WTC11 (cell line): ENCODE measurements around the gene CHPF2. TPM values are rescaled to one million over a fixed set of nuclear protein-coding genes. Genes with fewer than 3 reads are reported as not detected.
A peak's percentile ranks its signal among the peaks of the same experiment; 100 is the strongest.

Experiments
- ATAC-seq: fragments of 200-7000 bp; cut with Tn5 transposase; 2 replicates; pipeline ENCODE4 v1.10.0; 2021; ENCODE audit warnings: mild to moderate bottlenecking, moderate library complexity
- CTCF ChIA-PET: fragments of 300-600 bp; sonication (Branson Sonifier 250); formaldehyde crosslinking; loops from one replicate; lab custom pipeline; 2021; ENCODE audit warnings: antibody characterized with exemption; lab: Charles Lee
- POLR2A ChIA-PET: fragments of 350-600 bp; sonication (Branson Sonifier 250); formaldehyde crosslinking; loops from one replicate; lab custom pipeline; 2021; ENCODE audit warnings: antibody characterized with exemption; lab: Charles Lee
- DNase-seq: peaks from one replicate; pipeline ENCODE4 v3.0.0; 2021; ENCODE audit warnings: low spot score
- H3K27ac Mint-ChIP-seq: 2 replicates; pipeline ENCODE4 v1.8.0; 2021; ENCODE audit warnings: mixed read lengths
- H3K27me3 Mint-ChIP-seq: 2 replicates; pipeline ENCODE4 v1.8.0; 2021; ENCODE audit warnings: low read depth, mild to moderate bottlenecking, moderate library complexity, mixed read lengths
- H3K36me3 Mint-ChIP-seq: 2 replicates; pipeline ENCODE4 v1.8.0; 2021; ENCODE audit warnings: mixed read lengths
- H3K4me1 Mint-ChIP-seq: 2 replicates; pipeline ENCODE4 v1.8.0; 2022; ENCODE audit warnings: mixed read lengths
- H3K4me3 Mint-ChIP-seq: 2 replicates; pipeline ENCODE4 v1.8.0; 2021; ENCODE audit warnings: mild to moderate bottlenecking, moderate library complexity, mixed read lengths
- H3K9me3 Mint-ChIP-seq: 2 replicates; pipeline ENCODE4 v1.8.0; 2021; ENCODE audit warnings: mixed read lengths
- ATF1 ChIP-seq: sonication (generic); formaldehyde crosslinking; IDR thresholded peaks from 2 replicates; pipeline ENCODE4 v1.8.1; 2023; ENCODE audit warnings: mild to moderate bottlenecking, moderate library complexity, missing genetic modification reagents
- CBFB ChIP-seq: sonication (generic); formaldehyde crosslinking; IDR thresholded peaks from 2 replicates; pipeline ENCODE4 v1.8.1; 2022; ENCODE audit warnings: mild to moderate bottlenecking, low read depth, missing genetic modification reagents
- FOXJ3 ChIP-seq: sonication (generic); formaldehyde crosslinking; IDR thresholded peaks from 2 replicates; pipeline ENCODE4 v1.9.0; 2021; ENCODE audit warnings: missing genetic modification reagents, mild to moderate bottlenecking, borderline replicate concordance
- FOXK1 ChIP-seq: sonication (generic); formaldehyde crosslinking; IDR thresholded peaks from 2 replicates; pipeline ENCODE4 v1.8.0; 2022; ENCODE audit warnings: mild to moderate bottlenecking, moderate library complexity, missing genetic modification reagents
- NFYB ChIP-seq: sonication (generic); formaldehyde crosslinking; conservative IDR thresholded peaks from 2 replicates; pipeline ENCODE4 v1.8.0; 2022; ENCODE audit warnings: low read depth, missing genetic modification reagents
- SMAD4 ChIP-seq: sonication (generic); formaldehyde crosslinking; IDR thresholded peaks from 2 replicates; pipeline ENCODE4 v1.8.0; 2022; ENCODE audit warnings: mild to moderate bottlenecking, missing genetic modification reagents
- TCF7 ChIP-seq: sonication (generic); formaldehyde crosslinking; IDR thresholded peaks from 2 replicates; pipeline ENCODE4 v1.8.0; 2022; ENCODE audit warnings: mild to moderate bottlenecking, low read depth, missing genetic modification reagents, moderate library complexity
- ZNF423 ChIP-seq: fragments of 250-450 bp; sonication (Bioruptor Pico); IDR thresholded peaks from 2 replicates; pipeline ENCODE4 v2.1.2; 2022; ENCODE audit warnings: mild to moderate bottlenecking, moderate library complexity
- total RNA-seq: library from RNA; stranded (reverse); gene quantifications from 3 replicates; pipeline ENCODE4 v1.2.3, GENCODE V29; 2021
- TF ChIP-seq, protein P1 (sequence below): sonication (generic); formaldehyde crosslinking; IDR thresholded peaks from 2 replicates; pipeline ENCODE4 v1.8.1; 2023; ENCODE audit warnings: mild to moderate bottlenecking, missing genetic modification reagents
- TF ChIP-seq, protein P2 (sequence below): fragments of 250-450 bp; sonication (Bioruptor Pico); IDR thresholded peaks from 2 replicates; pipeline ENCODE4 v1.9.0; 2021; ENCODE audit warnings: moderate library complexity, mild to moderate bottlenecking, inconsistent platforms, borderline replicate concordance
- TF ChIP-seq, protein P3 (sequence below): sonication (generic); formaldehyde crosslinking; IDR thresholded peaks from 2 replicates; pipeline ENCODE4 v1.8.0; 2022; ENCODE audit warnings: missing genetic modification reagents
- TF ChIP-seq, protein P4 (sequence below): sonication (generic); formaldehyde crosslinking; conservative IDR thresholded peaks from 2 replicates; pipeline ENCODE4 v1.8.1; 2022; ENCODE audit warnings: mild to moderate bottlenecking, missing genetic modification reagents
- TF ChIP-seq, protein P5 (sequence below): fragments of 250-450 bp; sonication (Bioruptor Pico); IDR thresholded peaks from 2 replicates; pipeline ENCODE4 v2.1.2; 2022; ENCODE audit warnings: mild to moderate bottlenecking, moderate library complexity
- TF ChIP-seq, protein P6 (sequence below): sonication (generic); formaldehyde crosslinking; IDR thresholded peaks from 2 replicates; pipeline ENCODE4 v1.8.1; 2022; ENCODE audit warnings: low read depth, mild to moderate bottlenecking, moderate library complexity, missing genetic modification reagents, borderline replicate concordance

Gene CHPF2
- total RNA-seq, 1 experiment from 2014 or later, result 30.7 TPM

DNA sequence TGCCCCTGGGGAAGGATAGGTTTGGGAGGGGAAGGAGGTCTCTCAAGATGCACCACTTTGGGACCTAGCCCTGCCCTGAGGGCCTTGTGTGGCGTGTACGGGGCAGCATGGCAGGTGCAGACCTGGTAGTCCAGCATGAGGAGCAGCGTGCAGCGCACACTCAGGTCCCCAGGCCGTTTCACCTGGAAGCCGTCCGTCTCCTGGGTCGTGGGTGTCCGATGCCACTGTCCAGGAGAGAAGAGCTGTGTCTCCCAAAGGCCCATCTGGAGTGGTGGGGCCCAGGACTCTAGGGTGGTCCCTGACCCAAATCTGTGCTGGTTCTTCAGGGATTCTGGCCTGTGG, 9.4 kb downstream of the CHPF2 start:
- H3K4me3 Mint-ChIP-seq, result no peak overlapping the region
- peaks cover 5% of the 10 kb centered on the region; the same call in 1 of the 2 replicates for H3K36me3 Mint-ChIP-seq
- ChIA-PET POLR2A (no interaction called here), CTCF (interaction anchor here (0.8 to 4.6 kb wide), 4 partner anchors 8 to 83 kb away, joined by 3 to 77 read pairs (median 4); partner anchors contain the start of gene CHPF2)
- TF ChIP-seq, protein P1, sequence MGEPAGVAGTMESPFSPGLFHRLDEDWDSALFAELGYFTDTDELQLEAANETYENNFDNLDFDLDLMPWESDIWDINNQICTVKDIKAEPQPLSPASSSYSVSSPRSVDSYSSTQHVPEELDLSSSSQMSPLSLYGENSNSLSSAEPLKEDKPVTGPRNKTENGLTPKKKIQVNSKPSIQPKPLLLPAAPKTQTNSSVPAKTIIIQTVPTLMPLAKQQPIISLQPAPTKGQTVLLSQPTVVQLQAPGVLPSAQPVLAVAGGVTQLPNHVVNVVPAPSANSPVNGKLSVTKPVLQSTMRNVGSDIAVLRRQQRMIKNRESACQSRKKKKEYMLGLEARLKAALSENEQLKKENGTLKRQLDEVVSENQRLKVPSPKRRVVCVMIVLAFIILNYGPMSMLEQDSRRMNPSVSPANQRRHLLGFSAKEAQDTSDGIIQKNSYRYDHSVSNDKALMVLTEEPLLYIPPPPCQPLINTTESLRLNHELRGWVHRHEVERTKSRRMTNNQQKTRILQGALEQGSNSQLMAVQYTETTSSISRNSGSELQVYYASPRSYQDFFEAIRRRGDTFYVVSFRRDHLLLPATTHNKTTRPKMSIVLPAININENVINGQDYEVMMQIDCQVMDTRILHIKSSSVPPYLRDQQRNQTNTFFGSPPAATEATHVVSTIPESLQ, result no peak
- TF ChIP-seq, protein P2, sequence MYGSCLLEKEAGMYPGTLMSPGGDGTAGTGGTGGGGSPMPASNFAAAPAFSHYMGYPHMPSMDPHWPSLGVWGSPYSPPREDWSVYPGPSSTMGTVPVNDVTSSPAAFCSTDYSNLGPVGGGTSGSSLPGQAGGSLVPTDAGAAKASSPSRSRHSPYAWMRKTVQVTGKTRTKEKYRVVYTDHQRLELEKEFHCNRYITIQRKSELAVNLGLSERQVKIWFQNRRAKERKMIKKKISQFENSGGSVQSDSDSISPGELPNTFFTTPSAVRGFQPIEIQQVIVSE (CRISPR knock-in tag), result no peak
- TF ChIP-seq, protein P3, sequence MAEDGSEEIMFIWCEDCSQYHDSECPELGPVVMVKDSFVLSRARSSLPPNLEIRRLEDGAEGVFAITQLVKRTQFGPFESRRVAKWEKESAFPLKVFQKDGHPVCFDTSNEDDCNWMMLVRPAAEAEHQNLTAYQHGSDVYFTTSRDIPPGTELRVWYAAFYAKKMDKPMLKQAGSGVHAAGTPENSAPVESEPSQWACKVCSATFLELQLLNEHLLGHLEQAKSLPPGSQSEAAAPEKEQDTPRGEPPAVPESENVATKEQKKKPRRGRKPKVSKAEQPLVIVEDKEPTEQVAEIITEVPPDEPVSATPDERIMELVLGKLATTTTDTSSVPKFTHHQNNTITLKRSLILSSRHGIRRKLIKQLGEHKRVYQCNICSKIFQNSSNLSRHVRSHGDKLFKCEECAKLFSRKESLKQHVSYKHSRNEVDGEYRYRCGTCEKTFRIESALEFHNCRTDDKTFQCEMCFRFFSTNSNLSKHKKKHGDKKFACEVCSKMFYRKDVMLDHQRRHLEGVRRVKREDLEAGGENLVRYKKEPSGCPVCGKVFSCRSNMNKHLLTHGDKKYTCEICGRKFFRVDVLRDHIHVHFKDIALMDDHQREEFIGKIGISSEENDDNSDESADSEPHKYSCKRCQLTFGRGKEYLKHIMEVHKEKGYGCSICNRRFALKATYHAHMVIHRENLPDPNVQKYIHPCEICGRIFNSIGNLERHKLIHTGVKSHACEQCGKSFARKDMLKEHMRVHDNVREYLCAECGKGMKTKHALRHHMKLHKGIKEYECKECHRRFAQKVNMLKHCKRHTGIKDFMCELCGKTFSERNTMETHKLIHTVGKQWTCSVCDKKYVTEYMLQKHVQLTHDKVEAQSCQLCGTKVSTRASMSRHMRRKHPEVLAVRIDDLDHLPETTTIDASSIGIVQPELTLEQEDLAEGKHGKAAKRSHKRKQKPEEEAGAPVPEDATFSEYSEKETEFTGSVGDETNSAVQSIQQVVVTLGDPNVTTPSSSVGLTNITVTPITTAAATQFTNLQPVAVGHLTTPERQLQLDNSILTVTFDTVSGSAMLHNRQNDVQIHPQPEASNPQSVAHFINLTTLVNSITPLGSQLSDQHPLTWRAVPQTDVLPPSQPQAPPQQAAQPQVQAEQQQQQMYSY (CRISPR knock-in tag), result no peak
- TF ChIP-seq, protein P4, sequence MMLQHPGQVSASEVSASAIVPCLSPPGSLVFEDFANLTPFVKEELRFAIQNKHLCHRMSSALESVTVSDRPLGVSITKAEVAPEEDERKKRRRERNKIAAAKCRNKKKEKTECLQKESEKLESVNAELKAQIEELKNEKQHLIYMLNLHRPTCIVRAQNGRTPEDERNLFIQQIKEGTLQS (CRISPR knock-in tag), result no peak
- TF ChIP-seq FOXJ3 (no peak), SMAD4 (CRISPR knock-in tag) (no peak), ATF1 (no peak), CBFB (CRISPR knock-in tag) (no peak), FOXK1 (no peak)
- TF ChIP-seq, protein P5, sequence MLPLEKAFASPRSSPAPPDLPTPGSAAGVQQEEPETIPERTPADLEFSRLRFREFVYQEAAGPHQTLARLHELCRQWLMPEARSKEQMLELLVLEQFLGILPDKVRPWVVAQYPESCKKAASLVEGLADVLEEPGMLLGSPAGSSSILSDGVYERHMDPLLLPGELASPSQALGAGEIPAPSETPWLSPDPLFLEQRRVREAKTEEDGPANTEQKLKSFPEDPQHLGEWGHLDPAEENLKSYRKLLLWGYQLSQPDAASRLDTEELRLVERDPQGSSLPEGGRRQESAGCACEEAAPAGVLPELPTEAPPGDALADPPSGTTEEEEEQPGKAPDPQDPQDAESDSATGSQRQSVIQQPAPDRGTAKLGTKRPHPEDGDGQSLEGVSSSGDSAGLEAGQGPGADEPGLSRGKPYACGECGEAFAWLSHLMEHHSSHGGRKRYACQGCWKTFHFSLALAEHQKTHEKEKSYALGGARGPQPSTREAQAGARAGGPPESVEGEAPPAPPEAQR (CRISPR knock-in tag), result no peak
- TF ChIP-seq, protein P6, sequence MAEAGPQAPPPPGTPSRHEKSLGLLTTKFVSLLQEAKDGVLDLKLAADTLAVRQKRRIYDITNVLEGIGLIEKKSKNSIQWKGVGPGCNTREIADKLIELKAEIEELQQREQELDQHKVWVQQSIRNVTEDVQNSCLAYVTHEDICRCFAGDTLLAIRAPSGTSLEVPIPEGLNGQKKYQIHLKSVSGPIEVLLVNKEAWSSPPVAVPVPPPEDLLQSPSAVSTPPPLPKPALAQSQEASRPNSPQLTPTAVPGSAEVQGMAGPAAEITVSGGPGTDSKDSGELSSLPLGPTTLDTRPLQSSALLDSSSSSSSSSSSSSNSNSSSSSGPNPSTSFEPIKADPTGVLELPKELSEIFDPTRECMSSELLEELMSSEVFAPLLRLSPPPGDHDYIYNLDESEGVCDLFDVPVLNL, result no peak
- peaks cover 28% of the 10 kb centered on the region for H3K4me1 Mint-ChIP-seq
- DNase-seq, result no peak
- no peak overlapping the region for H3K27ac Mint-ChIP-seq
- no peak for ATAC-seq
- no peaks in the 10 kb centered on the region for H3K9me3 Mint-ChIP-seq
- H3K27me3 Mint-ChIP-seq, result peaks cover 19% of the 10 kb centered on the region

DNA sequence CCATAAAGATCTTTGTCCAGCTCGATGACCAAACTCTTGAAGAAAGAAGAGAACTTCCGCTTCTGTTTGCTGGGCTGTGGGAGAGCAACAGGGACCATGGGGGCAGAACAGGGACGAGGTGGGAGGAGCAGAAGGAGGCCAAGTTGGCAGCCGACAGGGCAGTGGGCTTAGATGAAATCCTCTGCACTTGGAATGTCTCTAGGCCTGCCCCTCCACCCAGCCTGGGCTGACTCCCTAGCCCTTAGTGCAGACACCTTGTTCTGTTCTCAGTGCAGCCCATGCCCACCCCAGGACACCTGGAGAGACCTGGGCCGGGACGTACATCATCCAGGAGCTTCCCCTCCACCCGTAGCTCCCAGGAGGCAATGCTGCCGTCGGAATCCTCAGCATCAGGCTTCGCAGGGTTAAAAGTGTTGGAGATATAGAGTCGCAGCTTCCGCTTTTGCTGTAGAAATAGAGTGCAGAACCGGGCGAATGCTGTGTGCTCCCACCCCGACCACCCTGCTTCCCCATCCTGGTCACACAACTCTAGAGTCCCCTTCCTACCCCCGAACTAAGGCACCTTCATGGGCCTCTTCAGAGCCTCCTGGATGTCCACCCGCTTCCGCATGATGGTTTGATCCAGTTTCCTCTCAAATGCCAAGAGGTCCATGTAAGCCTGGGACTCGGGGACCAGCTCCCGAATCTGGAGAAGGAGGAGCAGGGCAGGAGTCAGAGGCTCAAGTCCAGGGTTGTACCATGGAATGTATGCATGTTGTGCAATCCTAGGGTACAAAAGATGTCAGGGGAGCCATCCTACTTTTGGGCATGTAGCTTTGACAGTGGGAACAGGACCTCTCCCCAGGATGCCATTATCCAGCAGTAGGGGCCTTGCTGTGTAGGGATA, 10.1 kb downstream of the CHPF2 start:
- H3K9me3 Mint-ChIP-seq, result no peaks in the 10 kb centered on the region
- ChIA-PET CTCF (interaction anchor here (0.8 to 4.6 kb wide), 12 partner anchors 8 to 118 kb away, joined by 3 to 83 read pairs (median 19); partner anchors contain the start of genes ABCF2, CHPF2 and H2BK1), POLR2A (no interaction called here)
- 0 out of 2 replicates have a peak, but pooled peaks cover 2% of the 10 kb centered on the region for H3K36me3 Mint-ChIP-seq
- no peak for TF ChIP-seq TCF7 (CRISPR knock-in tag)
- TF ChIP-seq, protein P6, result no peak
- no peak for TF ChIP-seq NFYB (CRISPR knock-in tag)
- no peak for TF ChIP-seq ZNF423
- TF ChIP-seq FOXK1, result no peak
- DNase-seq (no peak), ATAC-seq (no peak)
- peaks cover 26% of the 10 kb centered on the region for H3K27me3 Mint-ChIP-seq
- 0 out of 2 replicates have a peak overlapping the region, but pooled peaks have one; percentile 36 for H3K27ac Mint-ChIP-seq
- peaks cover 30% of the 10 kb centered on the region for H3K4me1 Mint-ChIP-seq
- H3K4me3 Mint-ChIP-seq, result no peak overlapping the region
